IMR-90 (cell line): ENCODE results near the gene STYK1. TPM values are rescaled to one million over a fixed set of nuclear protein-coding genes. Genes with fewer than 3 reads are reported as not detected.

ENCODE experiments used
- ATAC-seq: fragments of 200-7000 bp; cut with Tn5 transposase; 2 replicates; pipeline ENCODE4 v1.9.1; 2020; ENCODE audit warnings: low read depth, mild to moderate bottlenecking, moderate library complexity
- BruUV-seq: library from RNA; stranded (reverse); fragments of 400-500 nt; replicated peaks from 2 replicates; lab custom pipeline; 2021; lab: Mats Ljungman, UMichigan
- CTCF ChIA-PET: fragments of 300-600 bp; formaldehyde crosslinking; extraction: SDS; loops from one replicate; lab custom pipeline; 2021; ENCODE audit warnings: antibody characterized with exemption; lab: Yijun Ruan, JAX
- POLR2A ChIA-PET: fragments of 300-600 bp; sonication (Branson Sonifier 250); formaldehyde crosslinking; loops from one replicate; lab custom pipeline; 2022; ENCODE audit warnings: antibody characterized with exemption; ENCODE audit not compliant: unreplicated experiment; lab: Charles Lee
- DNase-seq: peaks from one replicate; pipeline ENCODE4 v3.0.0; 2013
- H2AFZ ChIP-seq: replicated peaks from 2 replicates; pipeline ENCODE3; 2013; ENCODE audit warnings: low read length, mild to moderate bottlenecking; ENCODE audit not compliant: poor library complexity
- H2AK5ac ChIP-seq: 2 replicates; pipeline ENCODE4 v1.6.1; 2013; ENCODE audit warnings: low read depth, low read length, inconsistent platforms
- H2AK9ac ChIP-seq: replicated peaks from 2 replicates; pipeline ENCODE3; 2013; ENCODE audit warnings: mild to moderate bottlenecking, low read depth, low read length, moderate library complexity; ENCODE audit not compliant: poor library complexity
- H2BK120ac ChIP-seq: 2 replicates; pipeline ENCODE4 v1.6.1; 2013; ENCODE audit warnings: low read depth, low read length, inconsistent platforms
- H2BK15ac ChIP-seq: 3 replicates; pipeline ENCODE4 v1.6.1; 2013; ENCODE audit warnings: low read depth, low read length, inconsistent platforms
- H2BK20ac ChIP-seq: 2 replicates; pipeline ENCODE4 v1.6.1; 2013; ENCODE audit warnings: low read depth, mild to moderate bottlenecking, inconsistent platforms, low read length, moderate library complexity
- H2BK5ac ChIP-seq: 2 replicates; pipeline ENCODE4 v1.6.1; 2013; ENCODE audit warnings: mild to moderate bottlenecking, low read depth, low read length, inconsistent platforms; ENCODE audit not compliant: poor library complexity, severe bottlenecking
- H3K14ac ChIP-seq: replicated peaks from 2 replicates; pipeline ENCODE4 v1.6.1; 2013; ENCODE audit warnings: low read depth, low read length, inconsistent platforms
- H3K18ac ChIP-seq: 2 replicates; pipeline ENCODE4 v1.6.1; 2013; ENCODE audit warnings: low read depth, low read length, control low read depth
- H3K23ac ChIP-seq: 2 replicates; pipeline ENCODE4 v1.6.1; 2013; ENCODE audit warnings: low read depth, low read length, inconsistent platforms
- H3K27ac ChIP-seq: 2 replicates; pipeline ENCODE4 v1.5.1; 2013; ENCODE audit warnings: mild to moderate bottlenecking, control low read depth, low read length; ENCODE audit not compliant: insufficient read depth
- H3K27me3 ChIP-seq: 2 replicates; pipeline ENCODE4 v1.6.1; 2013; ENCODE audit warnings: low read length; ENCODE audit not compliant: control insufficient read depth, insufficient read depth
- H3K36me3 ChIP-seq: 2 replicates; pipeline ENCODE4 v1.6.1; 2013; ENCODE audit warnings: low read length, mixed read lengths; ENCODE audit not compliant: control insufficient read depth, insufficient read depth
- H3K4ac ChIP-seq: 2 replicates; pipeline ENCODE4 v1.6.1; 2013; ENCODE audit warnings: low read depth, low read length, inconsistent platforms
- H3K4me1 ChIP-seq: 2 replicates; pipeline ENCODE4 v1.6.1; 2013; ENCODE audit warnings: low read length, mixed read lengths; ENCODE audit not compliant: control insufficient read depth, insufficient read depth
- H3K4me2 ChIP-seq: 2 replicates; pipeline ENCODE4 v1.6.1; 2013; ENCODE audit warnings: low read depth, mild to moderate bottlenecking, control low read depth, low read length, moderate library complexity
- H3K4me3 ChIP-seq: 2 replicates; pipeline ENCODE4 v1.5.1; 2013; ENCODE audit warnings: low read depth, mild to moderate bottlenecking, control low read depth, low read length, moderate library complexity; ENCODE audit not compliant: insufficient read depth
- H3K56ac ChIP-seq: 2 replicates; pipeline ENCODE4 v1.6.1; 2013; ENCODE audit warnings: low read length, inconsistent platforms; ENCODE audit not compliant: insufficient read depth; ENCODE audit errors: extremely low read depth
- H3K79me1 ChIP-seq, 2 experiments: 2 replicates each; pipeline ENCODE4 v1.6.1; 2013; ENCODE audit warnings: low read length in 2 of 2, inconsistent platforms in 1 of 2, low read depth in 1 of 2
- H3K9ac ChIP-seq: 2 replicates; pipeline ENCODE4 v1.6.1; 2013; ENCODE audit warnings: low read depth, low read length, control low read depth
- H3K9me1 ChIP-seq: 2 replicates; pipeline ENCODE4 v1.6.1; 2013; ENCODE audit warnings: low read length, inconsistent platforms; ENCODE audit not compliant: insufficient read depth
- H3K9me3 ChIP-seq: 2 replicates; pipeline ENCODE4 v1.6.1; 2013; ENCODE audit warnings: low read length; ENCODE audit not compliant: control insufficient read depth, insufficient read depth
- H4K20me1 ChIP-seq: 2 replicates; pipeline ENCODE4 v1.6.1; 2013; ENCODE audit warnings: low read length, inconsistent platforms; ENCODE audit not compliant: insufficient read depth
- H4K5ac ChIP-seq: 2 replicates; pipeline ENCODE4 v1.6.1; 2013; ENCODE audit warnings: mild to moderate bottlenecking, low read depth, low read length, control low read depth
- H4K8ac ChIP-seq, 2 experiments: 2 replicates each; pipeline ENCODE4 v1.6.1; 2013; ENCODE audit warnings: low read depth in 2 of 2, low read length in 2 of 2, control low read depth in 1 of 2, inconsistent platforms in 1 of 2
- H4K91ac ChIP-seq: 2 replicates; pipeline ENCODE4 v1.6.1; 2013; ENCODE audit warnings: low read depth, low read length, inconsistent platforms; ENCODE audit not compliant: insufficient read depth
- BHLHE40 ChIP-seq: fragments of 150-350 bp; IDR thresholded peaks from 2 replicates; pipeline ENCODE4 v1.6.1; 2016; ENCODE audit warnings: mild to moderate bottlenecking, low read depth, low read length
- CEBPB ChIP-seq: IDR thresholded peaks from 2 replicates; pipeline ENCODE4 v1.6.1; 2012; ENCODE audit warnings: low read depth, low read length, improper control_type of control experiment
- CHD1 ChIP-seq: IDR thresholded peaks from 2 replicates; pipeline ENCODE4 v1.6.1; 2012; ENCODE audit warnings: low read depth, low read length, improper control_type of control experiment
- CTCF ChIP-seq: conservative IDR thresholded peaks from 2 replicates; pipeline ENCODE4 v1.5.1; 2012; ENCODE audit warnings: mild to moderate bottlenecking, low read depth, low read length, improper control_type of control experiment
- FOS ChIP-seq: fragments of 150-350 bp; IDR thresholded peaks from 2 replicates; pipeline ENCODE4 v1.6.1; 2016; ENCODE audit warnings: low read depth, low read length
- MAZ ChIP-seq: IDR thresholded peaks from 2 replicates; pipeline ENCODE4 v1.6.1; 2012; ENCODE audit warnings: low read depth, mild to moderate bottlenecking, low read length, improper control_type of control experiment, moderate library complexity, borderline replicate concordance
- MXI1 ChIP-seq: IDR thresholded peaks from 2 replicates; pipeline ENCODE4 v1.6.1; 2012; ENCODE audit warnings: low read depth, mild to moderate bottlenecking, low read length, moderate library complexity, borderline replicate concordance
- POLR2A ChIP-seq: IDR thresholded peaks from 2 replicates; pipeline ENCODE4 v1.6.1; 2012; ENCODE audit warnings: mild to moderate bottlenecking, low read depth, low read length
- RAD21 ChIP-seq: IDR thresholded peaks from 2 replicates; pipeline ENCODE4 v1.6.1; 2012; ENCODE audit warnings: low read length, improper control_type of control experiment
- WGBS, 2 experiments: methylation state at CpG; one replicate each; pipeline versions ENCODE4 v1.1.5 to v1.1.7; 2013; ENCODE audit warnings: missing lambda C conversion rate in 2 of 2; ENCODE audit not compliant: insufficient read length in 1 of 2; ENCODE audit errors: extremely low coverage in 2 of 2; 5-methylcytosine and 5-hydroxymethylcytosine counted together
- dilution Hi-C: fragments of 300-500 bp; cut with HindIII; formaldehyde crosslinking; loops from one replicate; pipeline ENCODE4 v1.14.3; 2018; ENCODE audit warnings: low sequenced_read_pairs; ENCODE audit not compliant: unreplicated experiment
- in situ Hi-C: fragments of 300-500 bp; cut with MboI; formaldehyde crosslinking; loops from 3 replicates; pipeline ENCODE4 v1.14.3; 2019; ENCODE audit warnings: low sequenced_read_pairs, inconsistent platforms, mixed read lengths
- intact Hi-C: fragments of 100-400 bp; cut with micrococcal nuclease; formaldehyde crosslinking; loops from 2 replicates; pipeline ENCODE4 v1.10.0; 2022
- polyA plus RNA-seq, 3 experiments: library from polyadenylated mRNA; depleted of rRNA; stranded (reverse); fragments of >200 nt; gene quantifications; 2 replicates each; pipeline ENCODE4 v1.2.3, GENCODE V29; 2012; ENCODE audit warnings: low replicate concordance in 1 of 3
- total RNA-seq: library from RNA; depleted of rRNA; stranded (reverse); fragments of >200 nt; gene quantifications from 2 replicates; pipeline ENCODE4 v1.2.3, GENCODE V29; 2012
- TF ChIP-seq, protein P1 (sequence below): fragments of 150-350 bp; IDR thresholded peaks from 2 replicates; pipeline ENCODE4 v1.6.1; 2017; ENCODE audit warnings: mild to moderate bottlenecking, antibody characterized with exemption, low read length, low read depth
- TF ChIP-seq, protein P2 (sequence below): fragments of 150-350 bp; IDR thresholded peaks from 2 replicates; pipeline ENCODE4 v1.6.1; 2016; ENCODE audit warnings: low read depth, mild to moderate bottlenecking, low read length, moderate library complexity, borderline replicate concordance

The STYK1 gene
- total and polyA plus RNA-seq, 2 of the 4 experiments (the other 2 are of a cell fraction) = 0.36 to 0.72 TPM

DNA sequence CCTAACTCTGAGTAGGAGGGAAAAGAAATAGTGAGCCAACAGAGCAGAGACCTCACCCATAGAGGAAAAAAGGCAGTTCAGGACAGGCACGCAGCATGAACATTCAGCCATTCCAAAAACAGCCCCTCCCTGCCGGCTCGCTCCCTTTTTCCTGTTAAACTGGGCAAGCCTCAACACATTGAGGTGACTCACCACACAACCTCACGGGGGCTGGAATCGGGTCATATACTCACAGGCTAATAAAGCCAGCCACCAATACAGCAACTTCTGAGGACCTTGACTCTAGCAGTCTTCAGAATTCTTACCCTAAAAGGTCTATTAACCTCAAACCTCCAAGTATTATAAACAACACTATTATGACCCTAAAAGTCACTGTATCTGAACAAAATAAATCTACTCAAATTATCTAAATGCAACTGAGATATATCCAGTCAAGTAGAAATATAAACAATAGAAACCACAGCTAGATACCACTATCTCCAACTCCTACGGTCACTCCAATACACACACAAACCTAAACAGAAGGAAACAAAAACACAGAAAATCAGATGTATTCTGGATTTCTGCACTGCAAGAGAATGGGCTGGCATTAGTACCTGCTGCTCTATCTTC, 43.0 kb upstream of the STYK1 start:
- H3K23ac ChIP-seq = peak overlapping the region; percentile 46
- intact Hi-C loops (loop anchor here (2.0 kb wide), 1 partner anchor 104 kb away; the partner anchor contains the start of gene MAGOHB), dilution Hi-C loops (no loop called here), in situ Hi-C loops (no loop called here)
- peak overlapping the region; percentile 64; the same call in 1 of the 2 replicates for H3K27ac ChIP-seq
- H3K9me1 ChIP-seq = peaks cover 6% of the 10 kb centered on the region
- peak overlapping the region; percentile 70 for H2AFZ ChIP-seq
- H4K5ac ChIP-seq = peak overlapping the region; percentile 56; the same call in 1 of the 2 replicates
- H3K4me3 ChIP-seq = peak overlapping the region; percentile 22; the same call in 1 of the 2 replicates
- peak overlapping the region; percentile 18 for H2AK9ac ChIP-seq
- peaks cover 13 to 42% of the 10 kb centered on the region in 2 experiments for H3K79me1 ChIP-seq
- H2BK20ac ChIP-seq = peak overlapping the region; percentile 60; the same call in 1 of the 2 replicates
- H2AK5ac ChIP-seq = peak overlapping the region; percentile 68; the same call in 1 of the 2 replicates
- peaks cover 5% of the 10 kb centered on the region; the same call in 1 of the 2 replicates for H3K4me1 ChIP-seq
- POLR2A ChIA-PET = no interaction called here
- H2BK15ac ChIP-seq = peak overlapping the region; percentile 25; the same call in 1 of the 3 replicates
- BruUV-seq = no TSS peak
- no CpG with 5 or more reads among the region's 6 CpGs for WGBS, 2 experiments
- TF ChIP-seq RAD21 (peak; percentile 9; the same call in 1 of the 2 replicates), CEBPB (no peak), BHLHE40 (peak; percentile 70), POLR2A (peak; percentile 22; the same call in 1 of the 2 replicates), MXI1 (peak; percentile 66; the same call in 1 of the 2 replicates), CHD1 (no peak), MAZ (peak; percentile 94), FOS (peak; percentile 91), CTCF (no peak)
- TF ChIP-seq, protein P1, sequence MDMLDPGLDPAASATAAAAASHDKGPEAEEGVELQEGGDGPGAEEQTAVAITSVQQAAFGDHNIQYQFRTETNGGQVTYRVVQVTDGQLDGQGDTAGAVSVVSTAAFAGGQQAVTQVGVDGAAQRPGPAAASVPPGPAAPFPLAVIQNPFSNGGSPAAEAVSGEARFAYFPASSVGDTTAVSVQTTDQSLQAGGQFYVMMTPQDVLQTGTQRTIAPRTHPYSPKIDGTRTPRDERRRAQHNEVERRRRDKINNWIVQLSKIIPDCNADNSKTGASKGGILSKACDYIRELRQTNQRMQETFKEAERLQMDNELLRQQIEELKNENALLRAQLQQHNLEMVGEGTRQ = no peak
- TF ChIP-seq, protein P2, sequence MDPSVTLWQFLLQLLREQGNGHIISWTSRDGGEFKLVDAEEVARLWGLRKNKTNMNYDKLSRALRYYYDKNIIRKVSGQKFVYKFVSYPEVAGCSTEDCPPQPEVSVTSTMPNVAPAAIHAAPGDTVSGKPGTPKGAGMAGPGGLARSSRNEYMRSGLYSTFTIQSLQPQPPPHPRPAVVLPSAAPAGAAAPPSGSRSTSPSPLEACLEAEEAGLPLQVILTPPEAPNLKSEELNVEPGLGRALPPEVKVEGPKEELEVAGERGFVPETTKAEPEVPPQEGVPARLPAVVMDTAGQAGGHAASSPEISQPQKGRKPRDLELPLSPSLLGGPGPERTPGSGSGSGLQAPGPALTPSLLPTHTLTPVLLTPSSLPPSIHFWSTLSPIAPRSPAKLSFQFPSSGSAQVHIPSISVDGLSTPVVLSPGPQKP = no peak
- peak; percentile 76 for ATAC-seq
- H3K14ac ChIP-seq = peak overlapping the region; percentile 75
- peak overlapping the region; percentile 52; the same call in 1 of the 2 replicates for H3K9ac ChIP-seq
- H3K27me3 ChIP-seq = no peaks in the 10 kb centered on the region
- H2BK5ac ChIP-seq = peak overlapping the region; percentile 91
- peak overlapping the region; percentile 72 for H3K4me2 ChIP-seq
- H3K18ac ChIP-seq = peak overlapping the region; percentile 58; the same call in 1 of the 2 replicates
- peak overlapping the region; percentile 53; the same call in 1 of the 2 replicates for H4K91ac ChIP-seq
- H2BK120ac ChIP-seq = peak overlapping the region; percentile 78
- H3K4ac ChIP-seq = peak overlapping the region; percentile 87
- peaks cover 23% of the 10 kb centered on the region for H4K20me1 ChIP-seq
- H3K36me3 ChIP-seq = peaks cover 17% of the 10 kb centered on the region
- CTCF ChIA-PET = interaction anchor here (1.3 kb wide), 1 partner anchor 350 kb away, joined by 3 read pairs; no protein-coding TSS in a partner anchor
- peak; percentile 92 for DNase-seq
- no peaks in the 10 kb centered on the region for H3K9me3 ChIP-seq
- H3K56ac ChIP-seq = 0 out of 2 replicates have a peak overlapping the region, but pooled peaks have one; percentile 57
- H4K8ac ChIP-seq = peak overlapping the region in 1 of 2 experiments; percentile 79; a peak in 2 of 4 replicates
